ES-I3 (cell line): ENCODE results near the gene ZCCHC3.

Source experiments
- H3K36me3 ChIP-seq: 2 replicates; pipeline ENCODE4 v1.6.1; 2013; ENCODE audit warnings: mild to moderate bottlenecking, low read length, control low read depth, moderate library complexity; ENCODE audit not compliant: insufficient read depth
- H3K4me1 ChIP-seq: 2 replicates; pipeline ENCODE4 v1.6.1; 2013; ENCODE audit warnings: mild to moderate bottlenecking, control low read depth, low read length; ENCODE audit not compliant: insufficient read depth
- H3K9ac ChIP-seq: 2 replicates; pipeline ENCODE4 v1.6.1; 2013; ENCODE audit warnings: low read depth, mild to moderate bottlenecking, low read length, moderate library complexity
- H3K9me3 ChIP-seq: 2 replicates; pipeline ENCODE4 v1.6.1; 2013; ENCODE audit warnings: mild to moderate bottlenecking, low read length, moderate library complexity; ENCODE audit not compliant: control insufficient read depth, insufficient read depth

Gene ZCCHC3

DNA sequence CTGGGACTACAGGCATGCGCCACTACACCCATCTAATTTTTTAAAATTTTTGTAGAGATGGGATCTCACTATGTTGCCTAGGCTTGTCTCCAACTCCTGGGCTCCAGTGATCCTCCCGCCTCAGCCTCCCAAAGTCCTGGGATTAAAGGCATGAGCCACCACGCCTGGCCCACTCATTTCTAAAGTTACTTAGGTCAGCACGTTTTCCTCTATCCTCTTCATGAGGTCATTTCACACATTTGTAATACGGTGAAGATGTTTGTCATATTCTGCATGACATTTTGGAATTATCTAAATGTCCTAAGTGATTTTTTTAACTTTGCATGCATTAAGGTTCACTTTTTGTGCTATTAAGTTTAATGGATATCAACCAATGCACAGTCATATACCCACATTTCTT lies 16.0 kb downstream of the ZCCHC3 start:
- no peak overlapping the region for H3K9ac ChIP-seq
- H3K4me1 ChIP-seq, result peaks cover 9% of the 10 kb centered on the region
- no peaks in the 10 kb centered on the region for H3K9me3 ChIP-seq
- H3K36me3 ChIP-seq, result no peaks in the 10 kb centered on the region

DNA sequence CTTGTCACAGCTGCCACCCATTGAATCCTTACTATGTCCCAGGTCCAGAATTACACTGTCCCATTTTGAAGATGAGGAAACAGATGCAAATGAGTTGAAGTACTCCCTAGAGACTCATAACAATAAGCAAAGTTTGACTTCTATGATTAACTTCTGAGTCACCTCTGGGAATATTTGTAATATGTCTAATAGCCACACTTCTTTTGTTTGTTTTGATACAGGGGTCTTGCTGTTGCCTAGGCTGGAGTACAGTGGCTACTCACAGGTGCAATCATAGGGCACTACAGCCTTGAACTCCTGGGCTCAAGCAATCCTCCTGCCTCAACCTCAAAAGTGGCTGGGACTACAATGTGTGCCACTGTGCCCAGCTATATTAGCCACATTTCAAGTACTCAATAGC lies 16.6 kb downstream of the ZCCHC3 start:
- H3K36me3 ChIP-seq, result no peaks in the 10 kb centered on the region
- no peaks in the 10 kb centered on the region for H3K9me3 ChIP-seq
- peaks cover 8% of the 10 kb centered on the region for H3K4me1 ChIP-seq
- H3K9ac ChIP-seq, result no peak overlapping the region

DNA sequence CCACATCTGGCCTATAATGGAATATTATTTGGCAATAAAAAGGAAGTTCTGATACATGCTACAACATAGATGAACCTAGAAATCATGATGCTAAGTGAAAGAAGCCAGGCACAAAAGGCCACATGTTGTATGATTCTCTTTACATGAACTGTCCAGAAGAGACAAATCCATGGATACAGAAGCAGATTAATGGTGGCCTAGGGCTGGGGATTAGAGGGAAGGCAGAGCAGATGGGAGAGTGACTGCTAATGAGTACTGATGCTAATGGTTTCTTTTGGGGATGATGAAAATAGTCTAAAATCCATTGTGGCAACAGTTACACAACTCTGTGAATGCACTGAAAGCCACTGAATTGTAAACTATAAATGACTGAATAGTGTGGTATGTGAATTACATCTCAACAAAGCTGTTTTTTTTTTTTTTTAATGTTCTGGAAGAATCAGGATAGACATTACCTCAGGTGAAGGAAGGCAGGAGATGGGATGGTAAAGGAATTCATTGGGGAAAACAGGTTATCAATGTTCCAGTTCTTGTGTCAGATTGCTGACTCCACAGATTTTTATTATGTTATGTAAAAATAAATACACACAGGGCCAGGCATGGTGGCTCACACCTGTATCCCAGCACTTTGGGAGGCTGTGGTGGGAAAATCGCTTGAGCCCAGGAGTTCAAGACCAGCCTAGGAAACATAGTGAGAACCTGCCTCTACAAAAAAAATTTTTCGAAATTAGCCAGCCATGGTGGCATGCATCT lies 19.1 kb downstream of the ZCCHC3 start:
- no peak overlapping the region for H3K9ac ChIP-seq
- no peaks in the 10 kb centered on the region for H3K36me3 ChIP-seq

DNA sequence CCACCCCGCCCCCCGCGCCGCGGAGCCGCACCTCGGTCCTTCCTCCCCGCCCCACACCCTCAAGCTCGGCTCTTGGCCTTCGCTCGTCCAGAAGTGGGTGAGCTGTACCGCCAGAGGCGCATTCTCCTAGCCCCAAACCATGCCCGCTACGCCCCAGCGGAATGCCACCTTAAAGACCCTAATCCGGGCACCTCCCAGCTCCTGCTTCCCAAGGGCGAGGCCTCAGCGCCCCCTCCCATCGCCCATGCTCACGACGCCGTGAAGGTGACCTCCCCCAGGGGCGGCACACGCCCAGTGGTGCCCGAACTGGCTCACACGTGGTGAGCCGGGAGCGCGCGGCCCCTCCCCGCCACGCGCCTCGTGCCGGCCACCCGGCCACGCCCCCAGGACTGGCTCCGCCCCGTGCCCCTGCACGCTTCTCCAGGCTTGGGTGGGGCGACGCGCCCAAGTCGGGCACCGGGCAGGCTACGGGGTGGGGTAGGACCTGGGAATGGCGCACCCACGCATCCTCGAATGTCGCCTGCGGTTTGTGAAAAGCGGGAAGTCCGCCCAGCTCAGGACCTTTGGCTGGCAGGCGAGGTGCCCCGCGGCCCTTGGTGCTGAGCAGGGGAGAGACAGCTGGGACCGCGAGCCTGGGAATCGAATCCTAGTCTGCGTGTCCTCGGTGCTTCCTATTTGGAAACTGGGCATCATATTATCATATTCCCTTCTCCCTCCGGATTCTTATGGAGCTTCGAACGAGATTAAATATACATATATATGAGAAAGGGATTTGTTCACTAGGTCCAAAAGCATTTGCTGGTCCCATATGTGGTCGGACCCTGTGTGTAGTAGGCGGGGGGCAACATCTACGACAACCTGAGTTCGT lies 27.0 kb downstream of the ZCCHC3 start:
- Histone ChIP-seq H3K9ac (peak overlapping the region; percentile 77), H3K4me1 (peaks cover 13% of the 10 kb centered on the region), H3K9me3 (no peaks in the 10 kb centered on the region), H3K36me3 (no peaks in the 10 kb centered on the region)

More for the DNA sequence above, 19.1 kb downstream of the ZCCHC3 start:
- H3K9me3 ChIP-seq, result no peaks in the 10 kb centered on the region
- H3K4me1 ChIP-seq, result no peaks in the 10 kb centered on the region

DNA sequence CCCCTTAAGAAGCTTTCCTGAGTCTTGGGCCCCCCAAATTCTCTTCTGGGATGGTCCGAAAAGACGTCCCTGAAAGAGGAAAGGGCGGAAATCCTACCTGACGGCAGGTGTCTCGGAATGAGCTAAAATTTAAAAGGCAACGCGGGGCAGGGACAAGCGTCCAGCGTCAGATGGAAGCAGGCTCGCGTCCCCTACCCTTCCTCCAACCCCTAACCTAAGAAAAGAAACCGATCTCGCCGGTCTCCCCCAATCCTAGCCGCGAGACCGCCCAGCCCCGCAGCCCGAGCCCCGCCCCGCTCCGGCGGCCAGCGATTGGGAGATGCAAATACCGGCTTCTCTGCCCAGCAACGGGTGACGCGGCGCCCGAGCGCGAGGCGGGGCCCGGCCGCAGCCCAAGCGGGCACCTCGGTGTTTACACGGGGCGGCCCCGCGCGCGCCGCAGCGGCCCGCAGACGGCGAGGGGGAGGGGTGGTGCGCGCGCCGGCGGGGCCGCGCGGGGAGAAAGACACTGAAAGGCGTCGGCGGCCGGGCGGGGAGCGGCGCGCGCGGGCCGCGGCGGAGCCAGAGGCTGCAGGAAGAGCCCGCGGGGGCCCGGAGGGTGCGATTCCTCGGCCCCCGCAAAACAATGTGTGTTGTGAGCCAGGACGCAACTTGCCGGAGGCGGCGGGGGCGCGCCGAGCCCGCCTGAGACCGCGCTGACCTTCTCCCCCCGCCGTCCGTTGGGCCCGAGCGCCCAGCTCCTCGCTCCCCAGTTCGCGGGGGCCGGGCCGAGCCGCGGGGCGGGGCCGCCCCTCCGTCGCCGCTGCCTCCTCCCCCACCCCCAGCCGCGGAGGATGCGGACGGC lies 27.9 kb downstream of the ZCCHC3 start, which contains the start of gene SOX12:
Gene SOX12, plus strand, starts transcription at position 508 of the 844 bp plus-strand sequence. CDS start 373 bp downstream, outside the sequence.
- Histone ChIP-seq H3K9me3 (no peaks in the 10 kb centered on the region), H3K36me3 (no peaks in the 10 kb centered on the region), H3K9ac (peak within 1 kb of the TSS; percentile 79), H3K4me1 (peaks cover 18% of the 10 kb centered on the region)

DNA sequence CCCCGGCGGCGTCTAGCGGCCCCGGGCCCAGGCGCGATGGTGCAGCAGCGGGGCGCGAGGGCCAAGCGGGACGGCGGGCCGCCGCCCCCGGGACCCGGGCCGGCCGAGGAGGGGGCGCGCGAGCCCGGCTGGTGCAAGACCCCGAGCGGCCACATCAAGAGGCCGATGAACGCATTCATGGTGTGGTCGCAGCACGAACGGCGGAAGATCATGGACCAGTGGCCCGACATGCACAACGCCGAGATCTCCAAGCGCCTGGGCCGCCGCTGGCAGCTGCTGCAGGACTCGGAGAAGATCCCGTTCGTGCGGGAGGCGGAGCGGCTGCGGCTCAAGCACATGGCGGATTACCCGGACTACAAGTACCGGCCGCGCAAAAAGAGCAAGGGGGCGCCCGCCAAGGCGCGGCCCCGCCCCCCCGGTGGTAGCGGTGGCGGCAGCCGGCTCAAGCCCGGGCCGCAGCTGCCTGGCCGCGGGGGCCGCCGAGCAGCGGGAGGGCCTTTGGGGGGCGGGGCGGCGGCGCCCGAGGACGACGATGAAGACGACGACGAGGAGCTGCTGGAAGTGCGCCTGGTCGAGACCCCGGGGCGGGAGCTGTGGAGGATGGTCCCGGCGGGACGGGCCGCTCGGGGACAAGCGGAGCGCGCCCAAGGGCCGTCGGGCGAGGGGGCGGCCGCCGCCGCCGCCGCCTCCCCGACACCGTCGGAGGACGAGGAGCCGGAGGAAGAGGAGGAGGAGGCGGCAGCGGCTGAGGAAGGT lies 28.7 kb downstream of the ZCCHC3 start:
- Histone ChIP-seq H3K9ac (peak overlapping the region; percentile 79), H3K4me1 (peaks cover 21% of the 10 kb centered on the region), H3K36me3 (no peaks in the 10 kb centered on the region), H3K9me3 (no peaks in the 10 kb centered on the region)

DNA sequence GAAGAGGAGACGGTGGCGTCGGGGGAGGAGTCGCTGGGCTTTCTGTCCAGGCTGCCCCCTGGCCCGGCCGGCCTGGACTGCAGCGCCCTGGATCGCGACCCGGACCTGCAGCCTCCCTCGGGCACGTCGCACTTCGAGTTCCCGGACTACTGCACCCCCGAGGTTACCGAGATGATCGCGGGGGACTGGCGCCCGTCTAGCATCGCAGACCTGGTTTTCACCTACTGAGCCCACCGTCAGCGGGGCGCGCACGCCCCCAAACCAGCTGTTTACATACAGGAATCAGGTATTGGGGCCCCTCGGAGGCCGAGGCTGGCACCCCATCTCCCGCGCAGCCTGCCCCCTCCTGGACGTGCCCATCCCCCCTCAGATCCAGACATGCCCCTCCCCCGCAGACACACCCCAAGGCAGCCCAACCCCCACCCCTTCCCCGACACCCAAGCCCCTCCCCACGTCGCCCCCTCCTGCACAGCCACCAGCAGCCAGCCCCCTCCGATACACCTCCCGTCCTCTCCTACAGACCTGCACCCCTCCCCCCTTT lies 29.3 kb downstream of the ZCCHC3 start:
- Histone ChIP-seq H3K4me1 (peaks cover 21% of the 10 kb centered on the region), H3K9me3 (no peaks in the 10 kb centered on the region), H3K36me3 (no peaks in the 10 kb centered on the region), H3K9ac (peak overlapping the region; percentile 79)

DNA sequence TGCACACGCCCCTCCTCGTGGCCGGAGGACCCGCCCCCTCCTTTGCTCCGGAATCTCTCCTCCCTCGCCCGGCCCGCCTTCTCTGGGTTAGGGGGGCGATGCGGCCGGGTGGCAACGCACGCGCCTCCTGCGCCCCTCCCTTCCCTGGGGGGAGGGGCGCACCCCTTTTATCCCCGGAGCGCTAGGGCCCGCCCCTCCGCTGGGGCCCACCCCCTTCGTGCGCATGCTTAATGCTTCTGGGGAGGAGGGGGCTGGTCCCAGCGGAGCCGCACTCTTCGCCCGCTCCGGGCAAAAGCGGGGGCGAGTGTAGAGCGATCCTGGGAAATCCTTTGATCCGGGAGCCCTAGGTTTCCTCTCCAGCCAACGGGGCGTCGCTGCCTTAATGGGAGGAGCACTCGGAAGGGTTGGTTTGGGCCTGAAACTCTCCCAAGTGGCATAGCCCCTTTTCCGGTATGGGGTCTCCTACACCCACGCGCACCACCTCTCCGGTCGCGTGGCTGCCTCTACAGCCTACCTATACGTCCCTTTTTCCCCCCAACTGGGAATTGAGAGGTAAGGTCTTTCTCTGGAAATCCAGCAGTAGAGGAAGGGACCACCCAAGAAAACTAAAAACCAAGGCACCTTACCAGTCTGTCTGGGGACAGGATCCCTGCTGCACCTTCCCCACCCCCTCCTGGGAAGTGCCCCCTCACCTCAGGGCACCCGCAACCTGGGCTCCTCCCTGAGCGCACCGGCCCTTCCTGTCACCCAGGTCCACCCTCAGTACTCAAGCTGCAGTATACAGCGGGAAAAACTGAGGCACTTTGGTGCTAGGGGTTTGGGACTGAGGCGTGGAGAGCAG lies 30.0 kb downstream of the ZCCHC3 start:
- H3K9ac ChIP-seq, result peak overlapping the region; percentile 76

DNA sequence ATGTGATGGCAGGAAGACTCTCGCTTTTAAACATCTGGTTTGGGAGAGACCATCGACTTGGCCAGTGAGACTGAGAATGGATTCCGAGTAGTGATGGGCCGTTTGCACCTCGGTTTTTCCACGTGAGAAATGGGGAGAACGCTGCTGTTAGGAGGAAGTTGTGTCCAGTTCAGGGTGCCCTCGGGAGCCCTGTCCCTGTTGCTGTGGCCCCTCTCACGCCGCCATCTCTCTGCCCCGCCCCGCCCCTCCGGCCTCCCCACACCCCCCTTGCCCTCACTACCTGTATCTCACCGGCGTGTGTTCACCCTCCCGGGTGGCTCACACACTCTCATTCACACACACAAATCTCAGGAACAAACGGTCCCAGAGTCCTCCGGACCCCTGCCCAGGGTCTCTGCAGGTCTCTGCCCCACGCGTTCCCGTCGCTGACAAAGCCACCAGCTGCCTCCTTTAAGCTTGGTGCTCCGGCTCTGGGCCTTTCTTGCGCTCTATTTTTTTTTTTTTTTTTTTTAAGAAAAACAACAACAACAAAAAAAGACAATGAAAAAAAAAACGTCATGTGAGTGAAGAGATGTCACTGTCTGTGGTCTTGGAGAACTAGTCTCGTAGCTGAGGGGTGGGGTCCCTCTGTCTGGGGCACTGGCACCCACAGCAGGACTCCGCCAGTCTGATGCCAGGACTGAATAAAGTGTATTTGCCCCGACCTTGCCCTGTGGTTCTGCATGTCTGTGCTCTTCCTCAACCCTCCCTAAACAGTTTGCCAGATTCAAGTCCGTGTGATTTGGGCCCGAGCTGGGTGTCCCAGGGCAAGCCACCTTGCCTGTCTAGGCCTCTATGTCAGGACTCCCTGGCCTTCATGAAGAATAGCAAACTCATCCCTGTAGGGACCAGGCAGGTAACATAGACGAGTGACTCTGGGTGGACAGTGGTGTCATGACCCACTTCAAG lies 30.9 kb downstream of the ZCCHC3 start:
- peaks cover 11% of the 10 kb centered on the region for H3K4me1 ChIP-seq

More for the DNA sequence above, 30.0 kb downstream of the ZCCHC3 start:
- no peaks in the 10 kb centered on the region for H3K36me3 ChIP-seq
- H3K9me3 ChIP-seq, result no peaks in the 10 kb centered on the region
- H3K4me1 ChIP-seq, result peaks cover 16% of the 10 kb centered on the region

DNA sequence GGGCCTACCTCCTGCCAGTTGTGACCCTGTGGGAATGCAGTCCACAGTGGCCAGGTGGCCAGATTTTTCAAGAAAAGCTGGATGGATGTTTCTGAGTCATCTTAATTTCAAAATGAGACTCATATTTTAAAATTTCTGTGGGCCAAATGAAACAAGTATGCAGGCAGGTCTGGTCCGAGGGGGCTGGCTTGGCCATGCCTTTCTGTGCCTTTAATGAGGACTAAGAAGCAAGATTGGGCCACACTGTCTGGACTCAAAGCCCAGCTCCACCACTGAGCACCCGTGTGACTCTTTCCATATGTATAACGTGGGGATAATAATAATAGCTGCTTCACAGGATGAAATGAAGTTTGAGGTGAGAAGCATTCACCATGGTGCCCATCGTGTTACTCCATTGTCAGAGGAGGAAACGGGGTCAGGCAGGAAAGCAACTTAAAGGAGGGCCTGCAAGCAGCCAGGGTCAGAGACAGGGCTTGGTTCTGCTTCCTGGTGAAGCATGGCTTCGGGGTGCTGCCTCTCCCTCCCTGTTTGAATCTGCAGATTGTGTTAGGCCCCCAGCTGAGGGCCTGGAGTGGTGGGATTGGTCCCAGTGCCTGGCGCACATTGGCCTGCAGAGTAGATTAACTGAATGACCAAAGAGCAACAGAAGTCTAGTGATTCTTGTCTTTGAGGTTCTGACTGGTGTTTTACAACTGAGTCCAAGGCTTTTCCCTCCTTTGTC lies 31.8 kb downstream of the ZCCHC3 start:
- H3K9me3 ChIP-seq, result no peaks in the 10 kb centered on the region
- no peak overlapping the region for H3K9ac ChIP-seq
- H3K4me1 ChIP-seq, result peaks cover 11% of the 10 kb centered on the region
- no peaks in the 10 kb centered on the region for H3K36me3 ChIP-seq

More for the DNA sequence above, 30.9 kb downstream of the ZCCHC3 start:
- H3K36me3 ChIP-seq, result no peaks in the 10 kb centered on the region
- H3K9me3 ChIP-seq, result no peaks in the 10 kb centered on the region
- H3K9ac ChIP-seq, result peak overlapping the region; percentile 76

DNA sequence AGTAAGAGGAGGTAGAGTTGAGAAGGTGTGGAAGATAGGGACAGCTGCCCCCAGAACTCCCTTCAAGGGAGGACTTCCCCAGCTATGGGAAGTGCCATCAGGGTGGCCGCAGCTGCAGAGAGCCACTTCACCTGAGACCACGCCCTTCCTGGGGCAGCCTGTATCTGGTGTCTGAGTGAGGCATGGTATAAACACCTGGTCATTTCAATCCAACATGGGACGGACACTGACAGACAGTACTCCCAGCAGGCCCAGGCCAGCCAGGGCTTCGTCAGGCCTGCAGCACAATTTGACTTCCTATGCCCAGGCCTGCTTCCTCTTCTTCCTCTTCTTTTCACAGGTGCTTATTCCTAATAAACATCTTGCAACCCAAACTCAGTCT lies 32.5 kb downstream of the ZCCHC3 start:
- H3K36me3 ChIP-seq, result no peaks in the 10 kb centered on the region
- H3K9ac ChIP-seq, result no peak overlapping the region
- H3K4me1 ChIP-seq, result peaks cover 11% of the 10 kb centered on the region
- H3K9me3 ChIP-seq, result no peaks in the 10 kb centered on the region
